GM21447 (cell line): ENCODE measurements around the gene RSPH9.
"Not testable (repeated sequence)": the region's sequence is repeated elsewhere in the genome, so short reads cannot be mapped to it uniquely, and the experiment has no call there.

Source experiments
- ATAC-seq: cut with Tn5 transposase; IDR thresholded peaks from one replicate; pipeline ENCODE4 v1.9.1; 2021; ENCODE audit not compliant: unreplicated experiment

Gene RSPH9

DNA sequence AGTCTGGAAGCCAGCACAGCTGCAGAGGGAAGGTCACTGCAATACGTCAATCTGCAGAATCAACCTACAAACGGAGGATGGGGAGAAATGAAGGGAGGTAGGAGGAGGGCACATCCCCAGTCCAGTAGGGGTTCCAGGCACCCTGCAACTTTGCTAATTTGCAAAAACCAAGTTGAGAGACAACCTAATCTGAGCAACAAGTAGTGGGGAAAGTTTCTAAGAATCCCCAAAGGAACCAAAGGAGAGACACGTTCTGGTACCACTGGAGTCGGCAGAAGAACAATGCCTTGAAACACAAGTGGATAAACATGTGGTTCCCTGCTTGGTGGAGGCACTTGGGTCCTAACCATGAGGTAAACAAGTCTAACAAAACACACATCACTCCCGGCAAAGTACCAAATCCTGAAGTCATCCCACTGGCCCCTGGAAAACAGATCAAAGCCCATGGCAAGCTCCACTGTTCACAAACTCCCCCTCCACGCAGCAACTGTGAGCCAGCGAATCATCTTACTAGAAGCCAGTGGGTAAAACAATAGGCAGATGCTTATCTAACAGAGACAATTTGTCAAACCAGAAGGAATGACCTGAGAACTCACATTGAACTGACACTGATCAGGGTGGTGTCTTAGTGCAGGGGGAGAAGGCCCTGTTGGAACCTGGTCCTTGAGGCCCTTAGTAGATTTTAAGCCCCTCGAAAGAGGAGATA, 38.0 kb downstream of the RSPH9 start:
- ATAC-seq, result no peak

DNA sequence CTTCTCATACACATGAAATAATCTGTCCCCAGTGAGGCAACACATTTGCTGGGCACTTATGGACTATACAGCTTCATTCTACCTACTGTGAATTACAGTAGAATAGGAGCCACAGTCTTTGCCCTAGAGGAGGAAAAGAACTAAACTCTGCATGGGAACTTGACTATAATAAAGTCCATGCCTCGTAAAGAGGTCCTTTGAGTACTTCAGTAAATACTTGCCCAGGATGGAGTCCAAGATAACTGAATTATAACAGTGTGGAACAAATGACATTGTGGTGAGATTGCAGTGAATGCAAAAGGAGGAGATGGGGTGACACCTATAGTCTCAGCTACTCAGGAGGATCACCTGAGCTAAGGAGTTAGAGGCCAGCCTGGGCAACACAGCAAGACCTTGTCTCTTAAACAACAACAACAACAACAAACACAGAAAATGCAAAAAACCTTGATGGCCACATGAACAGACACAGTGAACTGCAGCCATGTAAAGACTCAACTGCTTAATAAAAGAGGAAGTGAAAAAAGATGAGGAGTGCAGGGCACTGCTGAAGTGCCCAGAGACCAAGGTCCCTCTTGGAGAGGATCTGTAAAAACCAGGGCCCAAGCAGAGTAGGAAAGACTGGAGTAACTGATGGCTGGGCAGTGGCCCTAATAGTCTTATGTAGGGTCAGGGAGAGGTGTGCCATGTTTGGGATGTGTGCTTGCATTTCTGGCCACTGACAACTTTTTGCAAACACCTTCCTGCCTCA, 39.0 kb downstream of the RSPH9 start:
- ATAC-seq, result no peak

DNA sequence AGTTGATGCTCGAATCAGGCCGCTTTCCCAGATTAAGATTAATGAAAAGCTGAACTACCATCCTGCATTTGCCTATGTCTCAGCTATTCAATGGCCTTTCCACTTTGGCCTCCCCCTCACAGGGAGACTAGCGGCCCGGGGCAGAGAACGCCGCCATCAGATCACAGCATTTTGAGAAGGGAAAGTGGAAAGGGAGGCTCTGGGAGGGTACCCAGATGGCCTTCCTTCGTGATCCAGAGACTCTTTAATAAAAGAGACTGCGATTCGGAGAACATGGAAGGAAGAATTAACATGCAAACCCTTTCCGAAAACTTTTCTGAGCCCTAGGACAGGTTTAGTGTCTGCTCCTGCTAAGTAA, 42.2 kb downstream of the RSPH9 start:
- ATAC-seq, result no peak

DNA sequence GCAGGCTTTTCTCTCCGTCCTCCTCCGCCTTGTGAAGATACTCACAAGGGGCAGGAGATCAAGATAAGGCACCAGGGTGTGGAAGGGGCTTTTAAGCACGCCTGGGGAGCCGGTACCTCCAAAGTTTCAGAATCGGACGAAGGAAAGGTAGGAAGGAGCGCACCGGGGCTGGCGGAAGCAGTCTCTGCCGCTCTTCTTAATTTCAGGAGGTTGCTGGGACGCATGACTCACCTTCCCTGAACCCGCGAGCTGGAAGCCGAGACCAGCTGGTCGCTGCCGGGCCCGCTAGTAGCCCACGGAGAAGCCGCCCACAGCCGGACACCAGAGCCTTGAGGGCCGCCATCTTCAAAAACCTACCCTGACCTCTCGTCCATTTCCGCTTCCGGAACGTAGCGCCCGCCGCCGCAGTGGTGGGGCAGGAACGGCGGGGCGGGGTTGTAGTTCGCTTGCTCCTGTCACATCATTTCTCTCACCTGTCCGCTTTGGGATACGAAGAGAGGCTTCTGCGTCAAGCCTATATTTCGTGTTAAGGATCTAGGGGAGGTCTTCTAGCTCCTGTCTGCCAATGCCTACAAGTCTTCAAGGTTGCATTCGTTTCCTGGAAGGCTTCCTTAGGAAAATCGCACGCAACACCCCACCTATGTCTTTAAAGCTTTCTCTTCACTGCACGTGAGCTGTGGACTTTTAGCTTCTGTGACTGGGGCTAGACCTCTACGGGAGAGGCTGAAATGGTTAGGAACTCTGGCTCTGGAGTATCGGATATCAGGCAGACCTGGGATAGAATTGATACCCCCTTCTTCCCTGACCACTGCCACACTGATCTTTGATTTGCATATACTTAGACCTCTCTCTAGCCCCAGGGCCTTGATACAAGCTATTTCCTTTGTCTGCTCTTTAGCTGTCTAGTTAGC, 42.9 kb downstream of the RSPH9 start, which contains the start of gene MRPS18A:
TSS of gene MRPS18A (minus strand) at position 355 of the 911 bp plus-strand sequence. CDS start at position 343, 12 bp downstream.
- ATAC-seq, result peak; percentile 83

DNA sequence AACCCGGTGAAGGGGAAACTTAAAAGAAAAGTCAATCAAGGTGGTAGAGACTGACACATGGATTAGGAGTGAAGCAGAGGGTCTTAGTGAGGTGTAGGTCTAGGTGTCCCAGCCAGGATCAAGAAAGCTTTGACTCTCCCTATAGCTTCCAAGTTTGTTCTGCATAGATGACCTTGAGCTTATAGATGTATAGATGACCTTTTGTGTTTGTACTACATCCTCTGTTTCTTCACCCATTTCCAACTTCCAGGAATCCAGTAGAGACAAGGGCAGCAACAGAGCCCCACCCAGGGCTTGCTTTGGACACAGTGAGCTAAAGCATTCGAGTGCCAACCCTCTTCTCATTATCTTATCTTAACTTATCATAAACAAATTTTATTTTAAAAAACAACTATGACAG, 44.6 kb downstream of the RSPH9 start:
- no peak for ATAC-seq

DNA sequence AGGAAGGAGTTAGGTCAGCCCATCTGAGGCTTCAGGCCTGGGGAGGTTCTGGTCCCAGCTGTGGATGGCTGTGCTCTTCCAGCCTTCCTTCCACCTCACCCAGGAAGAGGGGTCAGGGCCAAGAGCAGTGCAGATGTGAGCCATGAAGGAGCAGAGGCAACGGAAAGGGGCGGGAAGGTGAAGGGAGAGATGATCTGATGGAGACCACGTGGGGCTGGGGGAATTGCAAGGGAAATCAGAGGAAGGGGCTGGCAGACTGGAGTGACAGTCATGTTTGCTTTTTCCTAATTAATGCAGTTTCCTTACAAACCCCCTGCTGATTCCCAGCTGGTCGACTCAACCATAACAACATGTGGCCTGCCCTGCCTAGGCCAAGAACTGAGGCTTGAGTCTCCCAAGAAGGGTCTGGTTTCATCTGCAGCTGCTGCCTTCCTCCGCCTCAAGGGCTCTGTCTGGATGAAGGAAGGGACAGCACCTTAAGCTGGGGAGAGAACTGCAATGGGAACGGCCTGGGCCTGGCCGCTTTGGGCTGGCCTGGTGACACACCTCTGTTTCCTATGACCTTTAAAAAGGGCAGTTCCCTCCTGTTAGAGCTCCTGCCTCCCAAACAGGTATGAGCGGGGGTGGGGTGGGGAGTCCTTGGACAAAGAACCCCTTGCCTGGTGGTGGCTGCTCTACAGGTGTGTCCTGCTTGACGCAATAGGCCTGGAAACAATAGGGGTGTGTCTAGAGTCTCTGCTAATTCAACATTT, 50.6 kb downstream of the RSPH9 start:
- ATAC-seq, result no peak

DNA sequence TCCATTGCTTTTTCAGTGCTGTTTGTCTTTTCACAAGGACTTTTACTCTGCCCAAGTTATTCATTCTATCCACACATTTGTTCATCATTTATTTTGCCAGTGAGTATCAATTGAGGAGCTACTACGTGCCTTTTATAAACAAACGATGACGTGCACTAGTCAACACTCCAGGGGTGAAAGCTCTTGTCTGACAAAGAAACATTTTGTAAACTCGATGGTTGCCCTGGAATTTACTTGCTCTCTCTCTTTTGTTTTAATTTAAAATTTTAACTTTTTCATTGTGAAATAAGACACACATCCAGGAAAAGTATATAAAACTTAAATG, 51.1 kb downstream of the RSPH9 start:
- no peak for ATAC-seq

DNA sequence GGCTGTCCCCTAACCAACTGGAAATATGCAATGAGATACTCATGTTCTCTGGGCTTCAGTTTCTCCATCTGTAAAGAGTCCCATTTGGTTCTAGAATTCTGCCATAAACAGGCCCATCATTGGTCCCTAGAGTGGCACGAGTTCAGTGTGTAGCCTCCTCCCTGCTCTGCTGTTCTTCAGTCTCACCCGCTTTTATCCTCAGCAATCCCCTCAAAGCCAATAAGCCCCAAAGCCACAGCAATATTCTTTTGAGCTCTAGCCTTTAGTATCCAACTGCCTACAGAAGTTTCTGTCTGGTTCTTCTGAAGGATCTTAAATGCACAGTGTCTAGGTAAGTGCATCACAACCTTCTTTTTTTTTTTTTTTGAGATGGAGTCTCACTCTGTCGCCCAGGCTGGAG, 52.6 kb downstream of the RSPH9 start:
- no peak for ATAC-seq

DNA sequence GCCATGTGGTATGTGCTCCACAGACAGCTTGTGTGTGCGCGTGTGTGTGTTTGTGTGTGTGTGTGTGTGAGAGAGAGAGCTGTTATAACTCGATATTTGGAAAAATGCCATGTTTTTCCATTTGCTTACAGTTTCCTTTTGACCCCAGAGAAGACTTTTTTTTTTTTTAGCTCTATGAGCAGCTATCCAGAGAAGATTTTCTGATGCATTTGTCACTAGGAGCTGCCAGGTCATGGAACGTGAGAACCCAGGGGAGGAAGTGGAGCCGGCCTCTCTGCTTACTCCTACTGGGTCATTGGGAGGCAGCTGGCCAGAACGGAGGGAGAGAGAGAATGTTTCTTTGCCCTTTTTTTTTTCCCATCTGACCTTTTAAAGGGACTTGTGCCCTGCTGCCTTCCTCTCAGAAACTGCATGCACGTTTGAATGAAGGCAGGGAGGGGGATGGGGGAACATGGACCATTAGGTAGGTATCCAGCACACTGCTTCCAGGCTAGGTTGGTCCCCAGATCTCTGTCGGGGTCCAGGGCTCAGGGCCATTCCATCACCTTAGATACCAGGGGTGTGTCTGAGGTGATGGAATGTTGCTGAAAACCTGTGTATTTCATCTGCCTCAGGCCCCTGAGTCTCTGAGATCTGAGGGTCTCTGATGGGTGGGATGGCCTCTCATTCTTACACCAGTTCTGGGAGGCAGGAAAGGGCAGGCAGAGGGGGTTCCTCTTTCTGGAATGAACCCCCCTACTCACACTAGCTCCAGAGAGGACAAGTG, 53.9 kb downstream of the RSPH9 start:
- no peak for ATAC-seq

DNA sequence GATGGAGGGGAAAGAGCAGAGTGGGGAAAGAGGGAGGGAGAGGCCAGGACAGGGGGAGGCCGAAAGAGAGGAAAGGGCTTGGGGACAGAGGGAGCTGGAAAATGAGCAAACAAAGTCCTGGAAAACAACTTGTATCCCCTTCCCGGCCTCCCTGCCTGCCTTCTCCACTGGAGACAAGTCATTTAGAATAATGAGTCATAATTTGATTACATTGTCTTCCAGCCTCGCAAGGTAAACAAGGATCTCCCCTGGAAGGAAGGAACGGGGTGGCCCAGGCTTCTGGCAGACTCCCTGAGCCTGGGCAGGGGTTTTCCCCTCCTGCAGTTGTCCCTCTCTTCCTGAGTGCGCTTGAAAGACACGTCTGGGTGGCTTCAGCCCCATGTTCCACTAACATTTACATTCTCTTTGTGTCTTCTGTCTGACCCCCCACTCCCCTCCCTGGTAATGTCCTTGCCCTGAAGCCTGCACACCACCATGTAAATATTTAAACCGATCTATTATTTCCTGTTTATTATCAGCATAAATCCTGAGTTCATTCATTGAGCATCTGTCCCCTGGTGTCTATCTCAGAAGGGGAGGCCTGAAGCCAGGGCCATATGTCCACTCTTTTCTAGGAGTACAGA, 54.8 kb downstream of the RSPH9 start:
- ATAC-seq, result no peak

DNA sequence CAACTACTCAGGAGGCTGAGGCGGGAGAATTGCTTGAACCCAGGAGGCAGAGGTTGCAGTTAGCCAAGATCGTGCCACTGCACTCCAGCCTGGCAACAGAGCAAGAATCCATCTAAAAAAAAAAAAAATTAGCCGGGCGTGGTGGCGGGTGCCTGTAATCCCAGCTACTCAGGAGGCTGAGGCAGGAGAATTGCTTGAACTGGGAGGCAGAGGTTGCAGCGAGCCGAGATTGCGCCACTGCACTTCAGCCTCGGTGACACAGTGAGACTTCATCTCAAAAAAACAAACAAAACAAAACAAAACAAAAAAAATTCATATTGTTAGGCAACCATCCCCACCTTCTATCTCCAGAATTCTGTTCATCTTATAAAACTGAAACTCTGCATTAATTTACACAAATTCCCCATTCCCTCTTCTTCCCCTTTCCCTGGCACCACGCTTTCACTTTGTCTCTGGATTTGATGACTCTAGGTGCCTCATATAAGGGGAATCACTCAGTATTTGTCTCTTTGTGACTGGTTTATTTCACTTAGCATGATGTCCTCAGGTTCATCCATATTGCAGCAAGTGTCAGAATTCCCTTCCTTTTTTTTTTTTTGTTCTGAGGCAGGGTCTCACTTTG, 56.2 kb downstream of the RSPH9 start:
- ATAC-seq, result not testable (repeated sequence)

DNA sequence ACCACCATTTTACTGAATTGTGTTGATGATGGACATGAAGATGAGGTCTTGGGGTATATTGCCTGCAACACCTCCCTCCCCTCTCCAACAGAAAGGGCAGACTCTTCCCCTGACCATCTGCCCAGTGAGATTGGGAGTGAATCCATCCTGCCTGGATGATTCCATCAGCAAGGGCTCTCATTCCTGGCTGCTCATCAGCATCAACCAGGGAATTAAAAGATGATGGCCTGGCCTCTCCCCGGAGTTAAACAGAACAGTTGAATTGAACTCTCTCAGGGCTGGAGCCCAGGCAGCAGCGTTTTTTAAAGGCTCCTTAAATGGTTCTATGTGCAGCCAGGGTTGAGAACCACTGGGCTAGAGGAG, 57.3 kb downstream of the RSPH9 start:
- no peak for ATAC-seq

DNA sequence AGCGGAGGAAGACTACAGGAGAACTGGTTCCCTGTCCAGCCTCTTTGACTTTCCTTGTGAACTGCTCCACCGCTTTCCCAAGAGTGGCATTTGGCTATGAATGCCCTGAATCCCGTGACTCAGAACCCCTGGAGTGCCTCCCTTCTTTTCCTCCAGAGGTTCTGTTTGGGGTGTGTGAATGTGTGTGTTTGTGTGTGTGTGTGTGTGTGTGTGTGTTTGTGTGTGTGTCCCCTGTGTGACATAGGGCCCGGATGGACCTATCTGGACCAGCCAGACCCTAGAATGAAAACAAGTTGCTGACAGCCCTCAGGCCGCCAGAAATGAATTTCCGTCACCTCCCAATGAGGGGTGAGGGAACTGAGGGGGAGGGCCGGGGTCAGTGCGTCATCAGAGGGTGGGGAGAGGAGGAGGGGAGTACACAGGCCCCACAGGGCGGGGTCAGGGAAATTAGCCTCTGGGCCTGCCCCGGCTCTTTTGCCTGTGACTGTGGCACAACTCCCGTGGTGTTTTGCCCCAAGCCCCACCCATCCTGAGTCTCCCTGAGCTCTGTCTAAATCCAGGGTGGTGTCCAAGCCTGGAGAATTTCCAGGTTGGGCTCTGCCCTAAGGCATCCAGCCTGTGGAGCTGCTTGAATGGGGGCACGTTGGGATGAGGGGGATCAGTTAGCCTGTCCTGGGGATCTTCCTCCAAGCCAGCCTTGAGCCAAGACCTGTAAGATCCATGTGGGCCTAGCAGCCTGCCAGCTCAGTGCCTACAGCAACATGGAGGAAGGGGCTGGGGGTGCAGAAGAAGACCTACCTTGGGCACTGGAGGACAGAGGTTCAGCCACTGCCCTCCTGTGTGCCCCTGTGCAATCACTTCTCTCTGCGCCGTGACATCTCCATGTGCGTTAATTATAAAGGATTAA, 58.0 kb downstream of the RSPH9 start:
- peak; percentile 42 for ATAC-seq

DNA sequence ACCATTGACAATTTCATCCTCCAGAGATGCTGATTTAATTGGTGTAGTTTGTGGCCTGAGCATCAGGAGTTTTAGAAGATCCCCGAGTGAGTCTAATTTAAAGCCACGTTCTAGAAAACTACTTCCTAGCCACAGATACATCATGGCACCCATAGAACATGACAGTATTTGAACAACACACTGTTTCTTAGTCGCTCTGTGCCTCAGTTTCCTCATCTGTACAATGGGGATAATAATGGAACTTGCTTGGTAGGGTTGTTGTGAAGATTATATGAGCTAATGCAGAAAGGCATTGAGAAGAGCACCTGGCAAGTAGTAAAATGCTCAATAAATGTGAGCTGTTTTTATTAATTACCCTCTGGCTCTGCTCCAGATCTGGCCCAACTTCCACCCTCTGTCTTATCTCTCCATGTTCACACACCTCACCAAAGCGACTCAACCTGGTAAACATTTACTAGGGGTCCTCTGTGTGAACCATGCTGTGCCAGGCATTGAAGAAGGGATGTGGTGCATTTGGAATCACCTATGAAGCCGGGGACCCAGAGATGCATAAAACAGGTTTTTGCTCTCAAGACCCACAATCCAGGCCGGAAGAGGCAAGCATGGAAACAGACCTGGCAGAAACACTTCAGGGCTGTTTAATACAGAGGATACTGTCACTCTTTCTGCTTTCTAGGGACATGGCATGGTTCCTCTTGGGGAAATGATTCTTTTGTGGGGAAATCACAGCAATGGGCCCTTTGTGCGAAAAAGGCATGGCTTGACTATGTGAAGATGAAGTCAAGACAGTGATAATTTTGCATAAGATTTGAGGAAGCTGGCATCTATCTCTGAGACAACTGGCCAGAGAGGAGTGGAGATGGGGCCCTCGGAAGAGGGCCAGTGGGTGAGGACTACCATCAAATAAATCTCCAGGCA, 58.9 kb downstream of the RSPH9 start:
- ATAC-seq, result no peak

DNA sequence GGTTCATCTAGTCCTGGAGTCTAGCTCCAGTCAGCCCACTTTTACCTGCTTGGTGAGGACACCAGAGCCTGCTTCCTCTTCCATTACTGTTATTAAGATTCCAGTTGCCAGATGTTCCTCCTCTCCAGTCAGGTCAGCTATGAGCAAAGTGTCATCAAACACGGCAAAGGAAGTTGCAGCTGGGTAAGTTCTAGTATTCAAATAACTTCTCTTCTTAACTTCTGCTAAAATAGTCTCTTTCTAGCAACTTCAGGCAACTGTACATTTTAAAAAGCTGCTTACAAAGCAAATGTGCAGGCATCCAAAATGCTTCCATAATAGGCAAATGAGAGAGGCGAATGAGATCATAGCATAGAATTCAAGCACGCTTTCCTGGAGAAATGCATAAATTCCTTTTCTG, 61.2 kb downstream of the RSPH9 start:
- no peak for ATAC-seq

DNA sequence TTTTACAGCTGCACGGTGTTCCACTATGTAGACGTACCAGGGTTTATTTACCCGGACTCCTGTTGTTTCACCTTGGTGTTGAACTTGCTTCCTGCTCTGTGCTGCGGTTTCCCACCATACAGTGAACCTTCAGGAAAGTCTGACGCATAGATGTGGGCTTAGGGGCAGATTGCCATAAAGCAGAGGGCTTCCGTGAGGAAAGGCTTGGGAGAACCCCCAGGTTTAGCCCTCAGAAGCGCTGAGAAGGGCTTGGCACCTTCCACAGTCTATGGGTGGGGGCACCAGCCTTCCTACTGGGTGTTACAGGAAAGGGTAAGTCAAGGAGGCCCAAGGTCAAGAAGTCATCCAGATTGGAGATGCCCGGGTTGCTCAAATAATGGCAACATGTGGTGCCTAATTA, 62.0 kb downstream of the RSPH9 start:
- ATAC-seq, result no peak

DNA sequence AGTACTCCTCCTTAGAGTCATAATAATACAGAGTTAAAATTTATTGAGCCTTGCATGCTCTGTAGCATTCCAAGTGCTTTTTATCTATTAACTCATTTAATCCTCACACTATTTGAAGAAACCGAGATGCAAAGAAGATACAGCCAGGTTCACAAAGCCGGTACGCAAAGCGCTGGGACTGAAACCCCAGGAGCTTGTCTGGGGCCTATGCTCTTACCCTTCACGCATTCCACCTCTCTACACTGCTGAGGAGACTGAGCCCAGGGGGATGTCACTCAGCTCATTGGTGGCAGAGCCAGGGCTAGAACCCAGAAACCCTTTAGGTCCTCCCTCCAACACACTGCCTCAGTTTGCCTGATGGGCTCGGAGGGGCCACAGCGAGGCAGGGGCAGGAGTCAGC, 62.4 kb downstream of the RSPH9 start:
- ATAC-seq, result no peak
